Activated CD8-positive, alpha-beta T cell treated with anti-CD3 and anti-CD28 coated beads, Interleukin-2, amount 10 ng/mL, durations not matched to agents 7 days and 5 days (primary cell): ENCODE results near the gene SH3BP5L. TPM values are rescaled to one million over a fixed set of nuclear protein-coding genes. Genes with fewer than 3 reads are reported as not detected.

Experiments
- microRNA-seq: library from miRNA; unstranded; fragments of <30 nt; microRNA quantifications from one replicate; pipeline ENCODE4 v1.2.0, GENCODE V29; 2022
- total RNA-seq, 2 experiments: library from RNA; stranded (reverse); gene quantifications; one replicate each; pipeline ENCODE4 v1.2.3, GENCODE V29; 2021

Gene SH3BP5L
- total RNA-seq, 2 experiments from 2014 or later, result 28.9 to 31.4 TPM

Small RNAs within 50 kb of the gene (microRNA-seq; reads per million reads assigned to microRNA genes)
- 1.7 reads per million for gene MIR3124

Other genes starting within 250 kb of the SH3BP5L start
- gene OR2T10, start 228.2 kb downstream of the SH3BP5L start, total RNA-seq, result not detected
- not detected for gene OR2T11, start 190.8 kb downstream of the SH3BP5L start, total RNA-seq
- not detected for gene OR2T35, start 180.6 kb downstream of the SH3BP5L start, total RNA-seq
- gene OR2T27, start 170.4 kb downstream of the SH3BP5L start, total RNA-seq, result not detected
- not detected for gene OR14I1, start 123.1 kb downstream of the SH3BP5L start, total RNA-seq
- not detected for gene LYPD8, start 70.2 kb downstream of the SH3BP5L start, total RNA-seq
- 10 to 100 TPM; 48.4 to 54.5 TPM for gene ZNF672, start 12.3 kb upstream of the SH3BP5L start, total RNA-seq
- 10 to 100 TPM; 52.7 to 66.8 TPM for gene ZNF692, start 33.2 kb upstream of the SH3BP5L start, total RNA-seq
- 1 to 10 TPM; 6.3 to 6.7 TPM for gene PGBD2, start 80.3 kb upstream of the SH3BP5L start, total RNA-seq